Tibial nerve (tissue), 3 donors: Measurements from ENCODE around the gene CCNY.

Experiments used
- CTCF ChIP-seq, 5 experiments: fragments of 200-600 bp in 3 of 5; fragments of 450-650 bp in 2 of 5; sonication (generic) in 3 of 5; IDR thresholded peaks; one replicate each; pipeline ENCODE4 v1.5.1; 2016 to 2019; ENCODE audit warnings: antibody characterized with exemption in 5 of 5, mild to moderate bottlenecking in 3 of 5, moderate library complexity in 2 of 5
- POLR2A ChIP-seq, 2 donors: fragments of 450-650 bp; IDR thresholded peaks; one replicate each; pipeline ENCODE4 v1.6.1; 2017; ENCODE audit warnings: antibody characterized with exemption in 2 of 2, mild to moderate bottlenecking in 2 of 2, moderate library complexity in 2 of 2

- TF ChIP-seq POLR2A (IDR thresholded peaks at IDR 0.05) (no peak), CTCF (IDR thresholded peaks at IDR 0.05) (no peak)
These were observed 219.9 kb downstream of the CCNY start for GRCh38 chr10:35555962-35556930.
